Kidney tubule cell (primary cell): ENCODE results near the gene MAP6.

Experiments used
- DNase-seq: peaks from one replicate; pipeline ENCODE4 v3.0.0-alpha.2; 2018; ENCODE audit warnings: low spot score

The MAP6 gene

GRCh38 chr11:75631086-75631730 is 37.6 kb downstream of the MAP6 start:
- DNase-seq: no peak

DNA sequence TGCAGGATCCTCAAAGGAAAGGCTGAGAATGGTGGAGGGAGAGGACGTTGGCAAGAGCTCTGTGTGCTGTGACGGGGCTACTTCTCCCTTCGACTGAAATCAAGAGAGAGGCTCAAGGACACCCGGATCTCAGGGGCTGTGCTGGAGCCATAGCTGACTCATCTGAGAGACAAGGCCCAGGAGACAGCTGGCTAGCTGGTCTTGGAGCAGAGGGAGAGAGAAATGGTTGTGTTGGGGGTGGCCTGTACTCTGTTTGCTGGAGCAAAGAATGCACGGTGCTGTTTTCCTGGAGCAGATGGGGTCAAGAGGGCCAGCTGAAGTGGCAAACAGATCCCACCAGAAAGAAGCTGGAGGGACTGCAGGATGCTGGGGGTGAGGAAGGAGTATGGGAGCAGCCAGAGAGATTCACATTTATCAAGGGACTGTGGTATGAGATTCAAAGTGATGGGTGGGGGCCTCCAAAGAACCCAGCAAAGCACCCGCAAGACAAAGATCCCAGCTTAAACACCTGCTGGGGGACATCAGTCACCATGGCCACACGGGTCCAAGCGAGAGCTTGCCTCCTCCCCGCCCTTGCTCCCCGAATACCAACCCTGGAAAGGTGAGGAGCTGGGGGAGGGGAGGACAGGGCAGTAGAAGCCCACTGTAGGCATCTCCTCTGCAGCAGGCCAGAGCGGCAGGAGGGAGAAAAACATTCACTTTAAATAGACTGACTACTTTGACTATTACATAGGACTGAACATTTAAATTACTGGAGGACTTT is 40.8 kb downstream of the MAP6 start:
- DNase-seq: no peak

DNA sequence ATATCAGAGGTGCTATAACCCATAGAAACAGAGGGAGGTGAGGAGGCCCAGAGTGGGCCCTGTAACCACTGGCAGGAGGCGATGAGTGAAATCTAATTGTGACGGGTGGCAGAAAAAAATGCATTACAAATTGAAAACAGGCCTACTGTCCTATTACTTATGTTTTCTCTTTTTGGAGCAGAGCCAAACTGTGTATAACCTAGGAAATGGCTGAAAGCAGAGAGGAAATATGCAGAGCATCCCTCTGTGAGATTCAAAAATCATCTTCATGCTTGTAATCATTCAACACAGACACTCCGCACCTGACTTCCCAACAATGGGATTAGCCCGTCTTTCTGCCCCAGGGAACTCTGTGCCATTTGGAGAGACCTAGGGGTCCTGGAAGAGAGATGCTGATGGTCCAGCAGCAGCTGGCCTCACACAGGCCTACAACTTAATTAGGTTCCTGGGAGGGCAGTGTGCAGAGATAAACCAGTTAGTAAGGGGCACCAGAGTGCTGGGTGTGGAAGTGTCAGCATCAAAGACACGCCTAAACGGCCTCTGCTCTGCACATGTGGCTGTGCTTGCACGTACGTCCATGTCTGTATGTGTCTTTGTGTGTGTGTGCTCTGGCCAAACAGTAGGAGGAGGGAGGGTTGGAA is 41.8 kb downstream of the MAP6 start:
- DNase-seq: no peak

DNA sequence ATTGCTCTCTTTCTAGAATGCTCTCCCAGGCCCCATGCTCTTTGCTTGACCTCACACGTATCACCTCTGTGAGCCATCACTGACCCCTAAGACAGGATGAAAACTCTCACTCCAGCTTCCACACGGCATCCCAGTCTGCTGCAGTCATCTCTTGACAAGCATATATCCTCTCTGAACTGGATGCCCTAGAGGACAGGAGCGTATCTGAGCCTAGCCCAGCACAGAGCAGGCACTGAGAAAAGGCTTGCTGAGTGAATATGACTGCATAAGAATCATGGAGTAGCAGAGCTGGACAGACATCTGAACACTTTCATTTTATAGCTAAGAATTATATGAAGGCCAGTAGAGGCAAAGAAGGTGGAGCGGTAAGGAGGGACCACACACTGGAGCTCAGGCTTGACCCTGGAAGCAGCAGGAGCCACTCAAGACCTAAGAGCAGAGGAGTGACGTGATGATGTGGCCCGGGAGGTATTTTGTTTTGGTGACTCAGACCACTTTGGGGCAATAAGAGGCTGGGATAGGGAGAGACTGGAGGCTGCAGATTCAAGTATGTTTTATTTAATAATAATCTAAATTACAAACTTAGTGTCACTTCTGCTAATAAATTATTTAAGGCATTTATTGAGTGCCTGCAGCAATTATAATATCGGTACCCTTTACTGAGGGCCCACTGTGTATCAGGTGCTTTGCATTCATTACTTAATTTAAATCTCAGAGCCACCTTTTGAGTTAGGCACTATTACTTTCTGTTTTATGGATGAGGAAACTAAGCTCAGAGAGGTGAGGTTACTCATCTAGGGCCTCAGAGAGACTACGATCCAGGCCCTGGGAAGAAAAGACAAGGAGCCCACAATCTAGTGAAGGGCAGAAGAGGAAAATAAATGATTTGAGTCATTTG is 42.6 kb downstream of the MAP6 start:
- peak; percentile 78 for DNase-seq

GRCh38 chr11:75625021-75625420 is 43.8 kb downstream of the MAP6 start:
- no peak for DNase-seq

DNA sequence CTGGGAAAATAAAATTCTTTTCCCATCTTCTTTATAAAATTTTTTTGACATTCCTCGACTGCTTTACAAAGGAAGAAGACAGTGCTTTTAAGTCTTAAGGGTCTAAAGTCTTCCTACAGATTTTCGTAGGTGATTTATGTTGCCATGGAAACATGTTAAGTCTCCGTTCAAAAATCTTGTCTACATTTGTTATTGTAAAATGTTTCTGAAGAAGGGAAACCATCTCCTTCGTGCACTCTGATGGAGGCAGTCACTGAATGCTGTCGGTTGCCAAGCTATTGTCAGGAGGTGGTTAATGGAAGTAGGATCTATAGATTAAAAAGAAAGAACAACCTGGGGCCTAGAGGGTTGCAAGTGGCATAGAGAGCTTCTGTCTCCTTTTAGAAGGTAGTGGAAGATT is 52.6 kb downstream of the MAP6 start:
- no peak for DNase-seq

DNA sequence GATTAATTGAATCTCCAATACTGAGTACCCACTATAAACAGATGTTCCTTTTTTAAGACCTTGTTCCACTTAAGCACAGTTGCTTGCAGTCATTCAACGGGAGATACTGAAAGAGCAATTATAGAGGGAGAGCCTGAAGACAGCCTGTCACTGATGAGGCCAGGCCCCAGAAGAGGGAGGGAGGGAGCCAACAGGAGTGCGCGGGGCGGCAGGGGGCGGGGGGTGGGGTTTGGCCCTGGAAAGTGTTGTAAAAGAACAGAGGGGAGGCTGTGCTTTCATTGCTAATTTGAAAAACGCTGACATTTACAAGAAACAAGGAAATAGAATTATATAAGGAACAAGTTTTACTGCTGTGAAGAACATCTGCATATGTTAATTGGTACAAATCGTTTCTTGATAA is 53.1 kb downstream of the MAP6 start:
- no peak for DNase-seq

- DNase-seq: no peak
Measured at GRCh38 chr11:75611823-75612222, 57.0 kb downstream of the MAP6 start.

DNA sequence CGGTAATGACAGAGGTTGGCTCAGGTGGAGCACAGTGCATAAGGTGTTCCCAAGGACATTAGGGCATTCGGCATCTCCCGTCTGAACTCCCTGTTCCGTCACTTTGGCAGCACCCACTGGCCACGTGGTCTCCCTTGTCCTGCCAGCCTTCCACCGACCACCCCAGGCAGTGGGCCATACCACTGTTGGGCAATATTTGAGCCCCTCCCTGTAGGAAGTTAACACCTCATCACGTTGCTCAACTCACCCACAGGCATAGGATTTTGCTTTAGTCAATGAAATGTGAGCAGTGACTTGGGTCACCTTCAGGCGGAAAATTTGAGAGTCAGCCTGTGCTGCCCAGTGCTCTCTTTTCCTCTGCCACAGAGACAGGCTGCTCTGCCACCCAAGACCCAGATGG is 62.7 kb downstream of the MAP6 start:
- no peak for DNase-seq

- peak; percentile 61 for DNase-seq
Measured at GRCh38 chr11:75603791-75604736, 64.8 kb downstream of the MAP6 start.

DNA sequence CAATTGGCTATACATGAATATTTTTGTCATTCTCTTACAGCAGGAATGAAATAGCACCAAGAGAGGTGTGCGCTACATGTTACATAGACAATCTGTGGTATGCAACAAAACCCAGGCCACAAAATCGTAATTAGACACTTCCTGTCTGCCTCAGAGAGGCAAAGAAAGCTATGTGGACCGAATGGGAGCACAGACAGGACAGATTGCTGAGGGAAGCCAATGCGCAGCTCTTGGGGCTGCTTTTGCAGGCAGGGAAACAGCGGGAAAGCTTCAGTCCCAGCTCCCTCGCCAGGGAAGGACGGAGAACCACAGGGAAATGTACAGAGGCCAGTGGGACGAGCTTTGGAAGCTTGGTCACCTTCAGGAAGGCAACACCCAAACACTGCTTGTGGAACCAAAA is 65.9 kb downstream of the MAP6 start:
- DNase-seq: no peak

DNA sequence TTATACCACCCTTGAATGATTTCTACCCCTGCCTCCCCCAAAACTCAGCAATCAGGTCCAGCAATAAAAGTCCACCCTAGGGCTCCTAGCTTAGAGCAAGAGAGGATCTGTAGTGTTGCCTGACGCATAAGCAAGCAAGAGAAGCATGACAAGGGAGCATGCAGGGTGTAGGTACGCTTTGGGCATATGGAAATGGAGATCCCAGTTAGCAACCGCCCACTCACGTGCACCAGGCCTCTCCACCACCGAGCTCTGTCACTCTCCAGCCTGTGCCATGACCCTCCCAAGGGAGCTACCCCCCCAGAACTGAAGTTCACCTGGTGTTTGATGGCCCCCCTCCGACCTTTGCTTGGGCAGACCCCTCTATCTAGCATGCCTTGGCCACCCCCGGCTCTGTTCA is 67.3 kb downstream of the MAP6 start:
- DNase-seq: no peak

GRCh38 chr11:75600356-75600755 is 68.5 kb downstream of the MAP6 start:
- DNase-seq: no peak

GRCh38 chr11:75598900-75599299 is 69.9 kb downstream of the MAP6 start:
- no peak for DNase-seq

GRCh38 chr11:75598264-75598663 is 70.6 kb downstream of the MAP6 start:
- DNase-seq: no peak

DNA sequence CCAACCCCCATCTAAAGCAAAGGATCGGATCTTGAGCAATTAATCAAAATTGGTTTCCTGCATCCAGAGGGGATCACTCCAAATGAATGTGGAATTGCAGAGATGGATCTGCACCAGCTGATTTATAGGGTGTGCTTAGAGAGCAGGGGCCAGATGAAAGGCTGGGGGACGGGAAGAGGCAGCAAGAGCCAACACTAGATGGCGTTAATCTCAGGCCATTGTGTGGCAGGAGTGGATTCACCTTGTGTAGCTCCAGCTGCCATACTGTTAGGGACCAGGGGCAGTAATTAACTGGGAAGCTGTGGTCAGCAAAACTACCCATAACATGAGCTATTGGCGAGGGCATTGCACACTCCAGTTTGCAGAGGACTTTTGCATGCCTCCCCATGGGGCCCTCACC is 71.2 kb downstream of the MAP6 start:
- peak; percentile 38 for DNase-seq

DNA sequence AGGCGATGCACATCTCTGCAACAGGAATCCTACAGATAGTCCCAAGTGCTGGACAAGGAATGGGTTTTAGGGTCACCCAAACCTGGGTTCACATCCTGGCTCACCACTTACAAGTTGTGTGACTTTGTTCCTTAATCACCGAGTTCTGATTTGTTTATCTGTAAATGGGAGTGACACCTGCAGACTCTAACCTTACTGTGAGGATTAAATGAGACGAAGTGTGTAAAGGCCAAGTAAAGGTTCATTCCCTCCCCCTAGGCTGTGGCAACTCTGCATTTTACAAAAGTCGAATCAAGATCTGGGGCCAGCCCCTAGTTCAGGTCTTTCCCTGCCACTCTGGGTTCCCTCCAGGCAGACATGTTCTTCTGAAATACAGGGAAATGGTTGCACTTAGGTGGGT is 71.9 kb downstream of the MAP6 start:
- DNase-seq: no peak

DNA sequence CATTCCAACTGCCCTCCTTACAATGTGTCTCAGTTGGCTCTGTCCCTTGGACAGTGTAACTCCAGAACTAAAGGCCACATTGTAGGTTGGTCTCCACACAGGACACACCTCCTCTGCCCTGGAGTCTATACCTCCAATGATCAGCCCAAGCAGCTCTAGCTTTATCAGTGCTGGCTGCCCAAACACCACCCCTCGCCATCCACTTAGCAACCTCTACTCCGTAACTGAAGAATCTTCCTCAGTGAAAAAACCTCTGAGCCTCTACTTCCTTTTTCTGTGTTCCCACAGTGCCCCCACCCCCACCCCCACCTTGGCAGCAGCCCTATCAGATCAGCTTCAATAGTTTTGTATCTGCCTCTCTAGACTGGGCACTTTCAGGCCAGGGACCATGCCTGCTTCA is 73.4 kb downstream of the MAP6 start:
- no peak for DNase-seq

DNA sequence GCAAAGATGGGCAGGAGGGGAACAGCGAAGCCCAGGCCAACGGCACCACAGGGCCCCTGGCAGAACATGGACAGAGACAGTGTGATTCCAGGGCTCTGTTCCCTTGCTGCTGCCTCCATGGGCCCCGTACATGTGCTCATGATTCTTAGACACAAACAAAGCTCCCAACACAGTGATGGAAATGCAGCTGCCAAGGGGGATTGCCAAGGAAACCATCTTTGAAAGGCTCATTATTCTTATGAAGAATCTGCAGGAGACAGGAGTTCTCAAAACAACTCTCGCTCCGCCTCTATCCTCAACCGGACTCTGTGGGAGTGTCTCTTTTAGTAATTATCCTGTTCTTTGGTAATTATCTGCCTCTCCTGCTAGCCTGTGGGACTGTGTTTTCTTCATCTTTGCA is 74.6 kb downstream of the MAP6 start:
- DNase-seq: no peak

GRCh38 chr11:75593286-75593915 is 75.4 kb downstream of the MAP6 start:
- no peak for DNase-seq

- DNase-seq: no peak
Measured at GRCh38 chr11:75592715-75593114, 76.1 kb downstream of the MAP6 start.
